Fibroblast of the conjunctiva (primary cell): Measurements from ENCODE around the gene BCL2.
A peak's percentile ranks its signal among the peaks of the same experiment; 100 is the strongest.

Source experiments
- DNase-seq: peaks from one replicate; pipeline ENCODE4 v3.0.0-alpha.2; 2010; ENCODE audit warnings: low read depth

BCL2 gene

DNA sequence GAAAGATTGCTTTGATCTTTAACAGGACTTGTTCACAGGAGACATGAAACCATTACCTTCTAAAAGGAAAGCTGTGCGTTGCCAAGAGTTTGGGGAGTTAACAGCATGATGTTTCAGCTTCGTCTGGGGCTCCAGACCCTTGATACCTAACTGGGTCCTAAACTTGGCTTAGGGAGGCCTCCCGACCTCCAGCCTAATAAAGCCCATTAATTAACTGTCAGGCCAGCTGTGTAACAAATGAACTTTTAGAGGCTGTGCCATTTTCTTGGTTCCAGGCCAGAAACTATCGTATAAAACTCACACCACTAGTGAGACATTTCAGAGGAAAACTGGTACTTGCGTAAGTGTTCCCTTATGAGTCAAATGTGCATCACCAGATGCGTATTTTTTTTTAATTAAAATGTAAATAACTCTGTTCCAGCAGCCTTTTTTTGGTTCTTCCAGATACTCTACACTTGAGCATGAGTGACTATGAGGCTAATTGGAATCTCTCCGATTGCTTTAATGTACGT is 236.5 kb downstream of the BCL2 start:
- DNase-seq, result peak; percentile 17

DNA sequence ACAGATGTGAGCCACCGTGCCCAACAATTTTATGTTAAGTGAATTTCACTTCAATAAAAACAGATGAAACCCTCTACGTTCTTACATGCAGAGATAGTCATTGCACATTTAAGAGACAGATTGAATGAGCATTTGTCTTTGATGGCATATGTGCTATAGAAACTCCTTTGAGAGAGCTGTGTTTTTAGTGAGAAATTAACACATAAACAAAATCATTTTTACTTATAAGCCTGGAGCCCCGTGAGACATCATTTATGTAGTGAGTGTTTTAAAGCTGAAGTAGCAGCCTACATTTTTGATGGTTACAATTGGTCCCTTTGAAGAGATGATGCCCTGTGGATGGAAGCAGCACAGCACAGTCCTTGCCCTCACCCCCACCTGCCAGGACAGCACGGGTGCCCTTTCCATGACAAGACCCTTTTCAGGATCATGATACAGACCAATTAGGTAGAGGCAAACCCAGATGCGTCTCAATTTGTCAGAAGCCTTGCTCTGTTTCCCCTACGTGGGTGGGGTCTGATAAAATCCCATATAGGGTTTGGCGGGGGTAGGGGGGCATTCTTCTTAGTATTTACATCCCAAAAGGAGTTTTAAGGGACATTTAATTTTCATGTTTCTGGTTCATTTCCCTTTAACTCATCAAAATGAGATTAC is 237.1 kb downstream of the BCL2 start:
- DNase-seq, result no peak

GRCh38 chr18:63079114-63079513 is 240.5 kb downstream of the BCL2 start:
- DNase-seq, result no peak

- DNase-seq, result no peak
Observed at GRCh38 chr18:63078471-63078870, 241.1 kb downstream of the BCL2 start.

- DNase-seq, result no peak
Observed at GRCh38 chr18:63074981-63075404, 244.6 kb downstream of the BCL2 start.

DNA sequence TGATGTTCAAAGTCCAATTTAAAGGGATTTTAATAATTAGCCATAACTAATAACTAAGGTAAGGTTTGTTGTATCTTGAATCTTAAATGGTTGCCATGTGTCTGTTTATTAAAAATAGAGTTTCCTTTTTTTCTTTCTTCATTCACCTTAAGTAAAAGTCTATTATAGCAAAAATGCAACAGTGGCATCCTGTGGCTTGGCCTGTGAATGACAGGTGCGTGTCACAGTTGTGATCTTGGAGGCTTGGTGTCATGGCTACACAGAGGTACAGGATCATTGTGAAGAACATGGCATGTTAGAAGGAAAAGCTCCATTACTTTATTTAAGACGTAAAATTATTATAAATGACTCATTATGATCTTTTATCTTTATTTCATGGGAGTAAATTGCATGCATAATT is 246.1 kb downstream of the BCL2 start:
- DNase-seq, result no peak
